Measurements from ENCODE around the gene ARSG.
"Not testable (repeated sequence)": the region's sequence is repeated elsewhere in the genome, so short reads cannot be mapped to it uniquely, and the experiment has no call there.

The ARSG gene

GRCh38 chr17:68281965-68282364, 9.3 kb upstream of the ARSG start:
- FAIRE-seq, result not testable (repeated sequence)

- no peak for FAIRE-seq
Observed at GRCh38 chr17:68288375-68288774, 2.9 kb upstream of the ARSG start.

GRCh38 chr17:68288804-68289203, 2.5 kb upstream of the ARSG start:
- no peak for FAIRE-seq

- no peak for FAIRE-seq
Observed at GRCh38 chr17:68289473-68289872, 1.8 kb upstream of the ARSG start.

GRCh38 chr17:68289936-68290267, 1.4 kb upstream of the ARSG start:
- FAIRE-seq, result no peak

GRCh38 chr17:68290268-68290954, 884 bp upstream of the ARSG start:
- FAIRE-seq, result no peak

- no peak for FAIRE-seq
Observed at GRCh38 chr17:68291836-68292688, 767 bp downstream of the ARSG start.

GRCh38 chr17:68292689-68293040, 1.4 kb downstream of the ARSG start:
- no peak for FAIRE-seq

GRCh38 chr17:68293490-68294195, 2.3 kb downstream of the ARSG start:
- FAIRE-seq, result no peak

- no peak for FAIRE-seq
Observed at GRCh38 chr17:68294196-68294555, 2.9 kb downstream of the ARSG start.

- no peak for FAIRE-seq
Observed at GRCh38 chr17:68294617-68295016, 3.3 kb downstream of the ARSG start.

- FAIRE-seq, result no peak
Observed at GRCh38 chr17:68295086-68295485, 3.8 kb downstream of the ARSG start.

GRCh38 chr17:68296217-68297191, 5.2 kb downstream of the ARSG start:
- no peak for FAIRE-seq

GRCh38 chr17:68297195-68297594, 5.9 kb downstream of the ARSG start:
- no peak for FAIRE-seq

GRCh38 chr17:68298601-68299000, 7.3 kb downstream of the ARSG start:
- FAIRE-seq, result no peak

- no peak for FAIRE-seq
Observed at GRCh38 chr17:68299817-68300216, 8.5 kb downstream of the ARSG start.

- FAIRE-seq, result no peak
Observed at GRCh38 chr17:68301438-68301959, 10.2 kb downstream of the ARSG start.

- no peak for FAIRE-seq
Observed at GRCh38 chr17:68302066-68302564, 10.8 kb downstream of the ARSG start.

GRCh38 chr17:68302666-68303065, 11.4 kb downstream of the ARSG start:
- no peak for FAIRE-seq

GRCh38 chr17:68304706-68305105, 13.4 kb downstream of the ARSG start:
- FAIRE-seq, result no peak

GRCh38 chr17:68305142-68305541, 13.8 kb downstream of the ARSG start:
- no peak for FAIRE-seq

- FAIRE-seq, result no peak
Observed at GRCh38 chr17:68306819-68307218, 15.5 kb downstream of the ARSG start.
